ENCODE results near the gene ZIM2.

DNA sequence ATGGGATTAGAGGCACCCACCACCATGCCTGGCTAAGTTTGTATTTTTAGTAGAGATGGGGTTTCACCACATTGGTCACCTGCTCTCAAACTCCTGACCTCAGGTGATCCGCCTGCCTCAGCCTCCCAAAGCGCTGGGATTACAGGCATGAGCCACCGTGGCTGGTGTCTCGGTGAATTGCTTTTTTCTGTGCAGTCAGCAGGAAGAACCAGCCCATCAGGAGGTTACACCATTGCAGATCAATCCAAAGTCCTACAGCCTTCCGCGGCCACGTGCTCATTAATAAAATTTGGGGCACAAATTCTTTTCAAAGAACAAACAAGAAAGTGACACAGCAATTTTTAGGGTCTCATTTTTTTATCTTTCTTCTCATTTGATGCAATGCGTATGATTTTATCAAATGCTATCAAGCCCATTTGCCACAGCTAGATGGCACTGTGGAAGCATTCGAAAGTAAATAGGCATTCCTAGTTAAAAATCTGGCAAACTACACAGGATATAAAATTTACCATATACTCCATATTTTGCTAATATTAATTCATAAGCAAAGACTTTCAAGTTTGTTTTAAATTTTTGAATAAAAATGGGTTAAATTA lies 114.6 kb downstream of the ZIM2 start:
- no peak for TF ChIP-seq GATA2 (IDR thresholded peaks at IDR 0.05; ENCODE audit: low read depth, low read length)
- TF ChIP-seq GATA3 (IDR thresholded peaks at IDR 0.05; ENCODE audit: low read depth, low read length) = no peak

Measured in SH-SY5Y (cell line).